Neural cell (in vitro differentiated cells): ENCODE results near the gene GPR27. TPM values are rescaled to one million over a fixed set of nuclear protein-coding genes. Genes with fewer than 3 reads are reported as not detected.

Experiments used
- H2AFZ ChIP-seq: fragments of 200-600, 300-800 bp; sonication (generic), shearing (Covaris generic); 2 replicates; pipeline ENCODE4 v1.6.0; 2014; ENCODE audit warnings: low read depth, mild to moderate bottlenecking, antibody characterized with exemption, low read length, moderate library complexity
- H3F3A ChIP-seq: fragments of 200-600 bp; shearing (Covaris generic); 2 replicates; pipeline ENCODE4 v1.6.1; 2016; ENCODE audit warnings: mild to moderate bottlenecking, moderate library complexity, mixed read lengths, antibody characterized with exemption, low read length; ENCODE audit not compliant: insufficient read depth, poor library complexity, severe bottlenecking
- H3K27ac ChIP-seq: fragments of 200-600, 300-800 bp; sonication (generic), shearing (Covaris generic); 2 replicates; pipeline ENCODE4 v1.5.1; 2014; ENCODE audit warnings: mild to moderate bottlenecking, low read length, moderate library complexity
- H3K27me3 ChIP-seq: fragments of 300-800, 200-600 bp; sonication (generic), shearing (Covaris generic); 2 replicates; pipeline ENCODE4 v1.6.0; 2014; ENCODE audit warnings: mild to moderate bottlenecking, low read depth, low read length, moderate library complexity; ENCODE audit not compliant: insufficient read depth
- H3K36me3 ChIP-seq: fragments of 300-800, 200-600 bp; sonication (generic), shearing (Covaris generic); 2 replicates; pipeline ENCODE4 v1.5.1; 2014; ENCODE audit warnings: mild to moderate bottlenecking, antibody characterized with exemption, low read length, moderate library complexity; ENCODE audit not compliant: insufficient read depth
- H3K4me2 ChIP-seq: fragments of 300-800, 200-600 bp; sonication (generic), shearing (Covaris generic); 2 replicates; pipeline ENCODE4 v1.6.0; 2014; ENCODE audit warnings: mild to moderate bottlenecking, low read length
- H3K4me3 ChIP-seq: fragments of 300-800, 200-600 bp; sonication (generic), shearing (Covaris generic); 2 replicates; pipeline ENCODE4 v1.5.1; 2014; ENCODE audit warnings: mild to moderate bottlenecking, low read length, moderate library complexity
- H3K79me2 ChIP-seq: fragments of 200-600 bp; shearing (Covaris generic); replicated peaks from 2 replicates; pipeline ENCODE4 v1.6.0; 2014; ENCODE audit warnings: mild to moderate bottlenecking, low read length, moderate library complexity; ENCODE audit not compliant: insufficient read depth
- H3K9ac ChIP-seq: fragments of 300-800, 200-600 bp; sonication (generic), shearing (Covaris generic); 2 replicates; pipeline ENCODE4 v1.6.1; 2016; ENCODE audit warnings: mild to moderate bottlenecking, low read length, mixed read lengths
- H3K9me2 ChIP-seq: fragments of 200-600 bp; shearing (Covaris generic); 2 replicates; pipeline ENCODE4 v1.6.1; 2016; ENCODE audit warnings: mild to moderate bottlenecking, low read length, mixed read lengths; ENCODE audit not compliant: insufficient read depth
- H3K9me3 ChIP-seq: fragments of 200-600, 300-800 bp; sonication (generic), shearing (Covaris generic); 2 replicates; pipeline ENCODE4 v1.6.1; 2016; ENCODE audit warnings: mild to moderate bottlenecking, mixed run types, low read length, moderate library complexity, mixed read lengths
- H4K20me1 ChIP-seq: fragments of 200-600 bp; shearing (Covaris generic); 2 replicates; pipeline ENCODE4 v1.6.1; 2016; ENCODE audit warnings: mild to moderate bottlenecking, mixed run types; ENCODE audit not compliant: insufficient read depth
- EP300 ChIP-seq: fragments of 450-650 bp; conservative IDR thresholded peaks from 2 replicates; pipeline ENCODE4 v1.6.1; 2014; ENCODE audit warnings: antibody characterized with exemption, mild to moderate bottlenecking, moderate library complexity; ENCODE audit not compliant: poor library complexity, severe bottlenecking
- EZH2 ChIP-seq: fragments of 200-600, 300-800 bp; shearing (Covaris generic), sonication (generic); IDR thresholded peaks from 2 replicates; pipeline ENCODE4 v1.6.1; 2014; ENCODE audit warnings: antibody characterized with exemption, low read length, borderline replicate concordance, mild to moderate bottlenecking; ENCODE audit not compliant: insufficient read depth, poor library complexity, severe bottlenecking
- MXI1 ChIP-seq: fragments of 450-650 bp; conservative IDR thresholded peaks from 2 replicates; pipeline ENCODE4 v1.6.1; 2014; ENCODE audit warnings: antibody characterized with exemption, mild to moderate bottlenecking; ENCODE audit not compliant: poor library complexity, severe bottlenecking
- POLR2AphosphoS5 ChIP-seq: IDR thresholded peaks from 2 replicates; pipeline ENCODE4 v1.6.1; 2012
- RAD21 ChIP-seq: fragments of 450-650 bp; conservative IDR thresholded peaks from 2 replicates; pipeline ENCODE4 v1.6.1; 2014; ENCODE audit warnings: antibody characterized with exemption, mild to moderate bottlenecking, moderate library complexity
- REST ChIP-seq: IDR thresholded peaks from 2 replicates; pipeline ENCODE4 v1.6.1; 2012; ENCODE audit warnings: borderline replicate concordance
- SMC3 ChIP-seq: fragments of 450-650 bp; conservative IDR thresholded peaks from 2 replicates; pipeline ENCODE4 v1.6.1; 2014; ENCODE audit warnings: antibody characterized with exemption, mild to moderate bottlenecking, moderate library complexity; ENCODE audit not compliant: poor library complexity
- TAF1 ChIP-seq: IDR thresholded peaks from 2 replicates; pipeline ENCODE4 v1.6.1; 2012; ENCODE audit warnings: low read depth
- polyA plus RNA-seq: library from polyadenylated mRNA; depleted of rRNA; stranded (reverse); fragments of >200 nt; gene quantifications from 2 replicates; pipeline ENCODE4 v1.2.3, GENCODE V29; 2014
- TF ChIP-seq, protein P1 (sequence below): fragments of 450-650 bp; IDR thresholded peaks from 2 replicates; pipeline ENCODE4 v1.5.1; 2014; ENCODE audit warnings: antibody characterized with exemption, mild to moderate bottlenecking, moderate library complexity; ENCODE audit not compliant: poor library complexity, severe bottlenecking

The GPR27 gene
- polyA plus RNA-seq, 1 donor from 2014 or later, result 69.4 TPM

GRCh38 chr3:71724171-71724453 is 29.5 kb upstream of the GPR27 start:
- Histone ChIP-seq H3K27ac (no peak overlapping the region), H3K9ac (peak overlapping the region; percentile 69), H3K9me2 (no peaks in the 10 kb centered on the region), H3F3A (no peaks in the 10 kb centered on the region), H3K36me3 (no peaks in the 10 kb centered on the region), H2AFZ (no peak overlapping the region), H3K27me3 (peaks cover 4% of the 10 kb centered on the region), H3K9me3 (no peaks in the 10 kb centered on the region), H3K4me2 (peak overlapping the region; percentile 84), H3K79me2 (peaks cover 7% of the 10 kb centered on the region), H4K20me1 (no peaks in the 10 kb centered on the region), H3K4me3 (peak overlapping the region; percentile 89)
- no peak for TF ChIP-seq MXI1
- TF ChIP-seq POLR2AphosphoS5, result no peak
- TF ChIP-seq SMC3, result no peak
- TF ChIP-seq REST, result no peak
- TF ChIP-seq EZH2, result no peak
- TF ChIP-seq TAF1, result no peak
- TF ChIP-seq EP300, result no peak
- no peak for TF ChIP-seq RAD21
- TF ChIP-seq, protein P1, sequence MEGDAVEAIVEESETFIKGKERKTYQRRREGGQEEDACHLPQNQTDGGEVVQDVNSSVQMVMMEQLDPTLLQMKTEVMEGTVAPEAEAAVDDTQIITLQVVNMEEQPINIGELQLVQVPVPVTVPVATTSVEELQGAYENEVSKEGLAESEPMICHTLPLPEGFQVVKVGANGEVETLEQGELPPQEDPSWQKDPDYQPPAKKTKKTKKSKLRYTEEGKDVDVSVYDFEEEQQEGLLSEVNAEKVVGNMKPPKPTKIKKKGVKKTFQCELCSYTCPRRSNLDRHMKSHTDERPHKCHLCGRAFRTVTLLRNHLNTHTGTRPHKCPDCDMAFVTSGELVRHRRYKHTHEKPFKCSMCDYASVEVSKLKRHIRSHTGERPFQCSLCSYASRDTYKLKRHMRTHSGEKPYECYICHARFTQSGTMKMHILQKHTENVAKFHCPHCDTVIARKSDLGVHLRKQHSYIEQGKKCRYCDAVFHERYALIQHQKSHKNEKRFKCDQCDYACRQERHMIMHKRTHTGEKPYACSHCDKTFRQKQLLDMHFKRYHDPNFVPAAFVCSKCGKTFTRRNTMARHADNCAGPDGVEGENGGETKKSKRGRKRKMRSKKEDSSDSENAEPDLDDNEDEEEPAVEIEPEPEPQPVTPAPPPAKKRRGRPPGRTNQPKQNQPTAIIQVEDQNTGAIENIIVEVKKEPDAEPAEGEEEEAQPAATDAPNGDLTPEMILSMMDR, result no peak

GRCh38 chr3:71724584-71725270 is 28.9 kb upstream of the GPR27 start:
- Histone ChIP-seq H3K4me2 (peak overlapping the region; percentile 84), H3K9me3 (no peaks in the 10 kb centered on the region), H3F3A (no peaks in the 10 kb centered on the region), H2AFZ (peak overlapping the region; percentile 54), H3K27ac (no peak overlapping the region), H3K4me3 (peak overlapping the region; percentile 89), H4K20me1 (no peaks in the 10 kb centered on the region), H3K36me3 (no peaks in the 10 kb centered on the region), H3K9me2 (no peaks in the 10 kb centered on the region), H3K27me3 (peaks cover 4% of the 10 kb centered on the region), H3K79me2 (peaks cover 7% of the 10 kb centered on the region), H3K9ac (peak overlapping the region; percentile 69)
- TF ChIP-seq RAD21 (no peak), SMC3 (peak; percentile 21), MXI1 (peak; percentile 32), EZH2 (no peak), POLR2AphosphoS5 (peak; percentile 3), REST (no peak), EP300 (no peak)
- TF ChIP-seq, protein P1, result peak; percentile 12
